NT2/D1 (cell line): ENCODE data around the gene KLHL6.

Experiments
- SUZ12 ChIP-seq: IDR thresholded peaks from 2 replicates; pipeline ENCODE4 v1.6.1; 2011; ENCODE audit not compliant: insufficient read length, insufficient read depth; ENCODE audit errors: extremely low read depth
- YY1 ChIP-seq: IDR thresholded peaks from 2 replicates; pipeline ENCODE4 v1.6.1; 2011; ENCODE audit not compliant: insufficient read length, insufficient read depth
- ZNF274 ChIP-seq: IDR thresholded peaks from 2 replicates; pipeline ENCODE4 v1.6.1; 2011; ENCODE audit warnings: mild to moderate bottlenecking, low read depth, low read length

DNA sequence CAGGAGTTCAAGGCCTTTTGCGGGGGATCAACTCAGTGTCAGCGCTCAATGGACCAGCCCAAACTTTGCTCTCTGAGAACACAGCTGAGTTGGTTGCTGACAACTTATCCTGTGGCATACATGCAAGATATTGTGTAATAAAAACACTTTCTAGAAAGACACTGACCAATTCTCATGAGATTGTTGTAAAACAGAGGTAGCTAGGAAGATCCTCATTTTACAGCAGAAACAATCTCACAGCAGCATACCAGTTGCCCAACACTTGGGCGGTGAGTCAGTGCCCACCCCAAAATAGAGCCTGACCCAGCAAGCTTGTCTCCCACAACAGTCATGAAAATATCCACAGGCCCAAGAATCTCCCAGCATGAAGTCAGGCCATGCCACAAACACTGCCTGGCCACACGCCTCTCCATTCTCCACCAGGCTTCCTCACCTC, 18.2 kb downstream of the KLHL6 start:
- no peak for TF ChIP-seq YY1
- TF ChIP-seq SUZ12, result no peak
- no peak for TF ChIP-seq ZNF274
